K562 (cell line): ENCODE measurements around the gene DTX3. TPM values are rescaled to one million over a fixed set of nuclear protein-coding genes. Genes with fewer than 3 reads are reported as not detected.

Source experiments
- E2F1 ChIP-seq: sonication (generic); formaldehyde crosslinking; IDR thresholded peaks from 2 replicates; pipeline ENCODE4 v1.8.1; 2023; ENCODE audit warnings: mild to moderate bottlenecking, missing genetic modification reagents, moderate library complexity
- EZH2 ChIP-seq: IDR thresholded peaks from 2 replicates; pipeline ENCODE4 v1.6.1; 2012; ENCODE audit warnings: low read depth, mild to moderate bottlenecking, inconsistent platforms, low read length, borderline replicate concordance
- GTF2A2 ChIP-seq: IDR thresholded peaks from 2 replicates; pipeline ENCODE4 v1.6.1; 2016; ENCODE audit warnings: mild to moderate bottlenecking, missing genetic modification characterization, missing compliant biosample characterization
- HINFP ChIP-seq: fragments of 450-650 bp; conservative IDR thresholded peaks from 2 replicates; pipeline ENCODE4 v1.6.1; 2016; ENCODE audit warnings: missing genetic modification characterization, low read depth, mild to moderate bottlenecking, control low read depth, missing compliant biosample characterization
- HNRNPL ChIP-seq: fragments of 200-400 bp; formaldehyde crosslinking; IDR thresholded peaks from 2 replicates; pipeline ENCODE4 v1.6.1; 2017; ENCODE audit warnings: low read depth, mild to moderate bottlenecking, low read length
- MAFG ChIP-seq: fragments of 450-650 bp; conservative IDR thresholded peaks from 2 replicates; pipeline ENCODE4 v1.6.1; 2016; ENCODE audit warnings: missing genetic modification characterization, missing compliant biosample characterization
- MTA1 ChIP-seq: fragments of 450-650 bp; IDR thresholded peaks from 2 replicates; pipeline ENCODE4 v1.6.1; 2017; ENCODE audit warnings: borderline replicate concordance
- MTA3 ChIP-seq: fragments of 450-650 bp; formaldehyde crosslinking; IDR thresholded peaks from 2 replicates; pipeline ENCODE4 v1.6.1; 2017; ENCODE audit warnings: mild to moderate bottlenecking, borderline replicate concordance
- PCBP2 ChIP-seq: fragments of 200-400 bp; formaldehyde crosslinking; IDR thresholded peaks from 2 replicates; pipeline ENCODE4 v1.6.1; 2018; ENCODE audit warnings: low read length, low read depth, mild to moderate bottlenecking, moderate library complexity; ENCODE audit not compliant: poor library complexity, severe bottlenecking
- RFX5 ChIP-seq: IDR thresholded peaks from 2 replicates; pipeline ENCODE4 v1.6.1; 2011; ENCODE audit warnings: low read depth, mild to moderate bottlenecking, improper control_type of control experiment, low read length
- SIN3B ChIP-seq: fragments of 450-650 bp; IDR thresholded peaks from 2 replicates; pipeline ENCODE4 v1.6.1; 2017; ENCODE audit warnings: low read depth, mild to moderate bottlenecking, moderate library complexity
- SMAD3 ChIP-seq: fragments of 450-650 bp; formaldehyde crosslinking; conservative IDR thresholded peaks from 2 replicates; pipeline ENCODE4 v1.4.0; 2020; ENCODE audit warnings: mild to moderate bottlenecking
- SMARCE1 ChIP-seq: fragments of 450-650 bp; IDR thresholded peaks from 2 replicates; pipeline ENCODE4 v1.7.1; 2016; ENCODE audit warnings: mild to moderate bottlenecking
- STAT5A ChIP-seq: IDR thresholded peaks from 2 replicates; pipeline ENCODE4 v1.6.1; 2012; ENCODE audit warnings: low read length, inconsistent platforms, borderline replicate concordance
- TAL1 ChIP-seq: fragments of 450-650 bp; IDR thresholded peaks from 2 replicates; pipeline ENCODE4 v1.6.1; 2016; ENCODE audit warnings: mild to moderate bottlenecking
- ZKSCAN3 ChIP-seq: fragments of 250-450 bp; sonication (Bioruptor Pico); IDR thresholded peaks from 2 replicates; pipeline ENCODE4 v1.4.0; 2020
- ZNF197 ChIP-seq: fragments of 200-800 bp; sonication (Bioruptor generic); IDR thresholded peaks from 2 replicates; pipeline ENCODE4 v1.6.1; 2016; ENCODE audit warnings: low read depth, missing genetic modification characterization, missing compliant biosample characterization
- ZNF239 ChIP-seq: fragments of 250-450 bp; sonication (Bioruptor Pico); IDR thresholded peaks from 2 replicates; pipeline ENCODE4 v1.4.0; 2020; ENCODE audit warnings: mild to moderate bottlenecking
- ZNF253 ChIP-seq: fragments of 250-450 bp; sonication (Bioruptor Pico); conservative IDR thresholded peaks from 2 replicates; pipeline ENCODE4 v1.6.1; 2021; ENCODE audit warnings: mild to moderate bottlenecking
- ZNF384 ChIP-seq: IDR thresholded peaks from 2 replicates; pipeline ENCODE4 v1.6.1; 2012; ENCODE audit warnings: low read depth, low read length, improper control_type of control experiment
- ZNF431 ChIP-seq: sonication (generic); formaldehyde crosslinking; IDR thresholded peaks from 2 replicates; pipeline ENCODE4 v1.8.0; 2022; ENCODE audit warnings: mild to moderate bottlenecking, missing genetic modification reagents
- polyA plus RNA-seq, 8 experiments: library from polyadenylated mRNA; depleted of rRNA in 4 of 8; stranded (reverse) in 5 of 8; unstranded in 3 of 8; fragments of >200 nt; fragmentation: Nextera tagmentation in 2 of 8; fragmentation: Illumina TruSeq in 1 of 8; extraction: Ambion mirVana in 2 of 8; extraction: Trizol in 1 of 8; gene quantifications; 2 replicates each; pipeline versions ENCODE4 v1.2.1 to v1.2.3, GENCODE V29; 2011 to 2014; ENCODE audit warnings: inconsistent platforms in 1 of 8, missing spikeins in 1 of 8
- total RNA-seq, 7 experiments: library from RNA; depleted of rRNA in 6 of 7; stranded (reverse); fragments of >200 nt in 6 of 7; fragmentation: Illumina TruSeq in 2 of 7; extraction: Trizol in 2 of 7; gene quantifications; 2 replicates each; pipeline versions ENCODE4 v1.2.1 to v1.2.3, GENCODE V29; 2011 to 2021; ENCODE audit warnings: low replicate concordance in 1 of 7
- TF ChIP-seq, protein P1 (sequence below): fragments of 250-450 bp; sonication (Bioruptor Pico); IDR thresholded peaks from 2 replicates; pipeline ENCODE4 v1.4.0; 2020; ENCODE audit warnings: mild to moderate bottlenecking
- TF ChIP-seq, protein P2 (sequence below): sonication (generic); formaldehyde crosslinking; IDR thresholded peaks from 2 replicates; pipeline ENCODE4 v1.5.0; 2020; ENCODE audit warnings: missing genetic modification reagents

Gene DTX3
- total and polyA plus RNA-seq, 9 of the 15 experiments (the other 6 are each of a cell fraction or from before 2014, with no cell fraction given): 0.03 to 0.09 (median 0.06) TPM; not detected in 6

- TF ChIP-seq ZNF384 (no peak), ZNF253 (CRISPR knock-in tag) (no peak), MTA3 (peak; percentile 50; the same call in 1 of the 2 replicates), STAT5A (no peak), MAFG (no peak), ZNF431 (CRISPR knock-in tag) (no peak), E2F1 (CRISPR knock-in tag) (no peak), SIN3B (peak; percentile 76), ZNF197 (CRISPR knock-in tag) (no peak), HINFP (tag) (peak; percentile 78), SMARCE1 (peak; percentile 24; the same call in 1 of the 2 replicates), EZH2 (no peak), MTA1 (no peak), ZKSCAN3 (CRISPR knock-in tag) (no peak), RFX5 (no peak), ZNF239 (peak; percentile 13; the same call in 1 of the 2 replicates), GTF2A2 (no peak), SMAD3 (CRISPR knock-in tag) (0 out of 2 replicates have a peak, but pooled peaks have one; percentile 51), PCBP2 (no peak), HNRNPL (no peak), TAL1 (no peak)
- TF ChIP-seq, protein P1, sequence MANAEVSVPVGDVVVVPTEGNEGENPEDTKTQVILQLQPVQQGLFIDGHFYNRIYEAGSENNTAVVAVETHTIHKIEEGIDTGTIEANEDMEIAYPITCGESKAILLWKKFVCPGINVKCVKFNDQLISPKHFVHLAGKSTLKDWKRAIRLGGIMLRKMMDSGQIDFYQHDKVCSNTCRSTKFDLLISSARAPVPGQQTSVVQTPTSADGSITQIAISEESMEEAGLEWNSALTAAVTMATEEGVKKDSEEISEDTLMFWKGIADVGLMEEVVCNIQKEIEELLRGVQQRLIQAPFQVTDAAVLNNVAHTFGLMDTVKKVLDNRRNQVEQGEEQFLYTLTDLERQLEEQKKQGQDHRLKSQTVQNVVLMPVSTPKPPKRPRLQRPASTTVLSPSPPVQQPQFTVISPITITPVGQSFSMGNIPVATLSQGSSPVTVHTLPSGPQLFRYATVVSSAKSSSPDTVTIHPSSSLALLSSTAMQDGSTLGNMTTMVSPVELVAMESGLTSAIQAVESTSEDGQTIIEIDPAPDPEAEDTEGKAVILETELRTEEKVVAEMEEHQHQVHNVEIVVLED (CRISPR knock-in tag): peak; percentile 52
- TF ChIP-seq, protein P2, sequence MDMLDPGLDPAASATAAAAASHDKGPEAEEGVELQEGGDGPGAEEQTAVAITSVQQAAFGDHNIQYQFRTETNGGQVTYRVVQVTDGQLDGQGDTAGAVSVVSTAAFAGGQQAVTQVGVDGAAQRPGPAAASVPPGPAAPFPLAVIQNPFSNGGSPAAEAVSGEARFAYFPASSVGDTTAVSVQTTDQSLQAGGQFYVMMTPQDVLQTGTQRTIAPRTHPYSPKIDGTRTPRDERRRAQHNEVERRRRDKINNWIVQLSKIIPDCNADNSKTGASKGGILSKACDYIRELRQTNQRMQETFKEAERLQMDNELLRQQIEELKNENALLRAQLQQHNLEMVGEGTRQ (CRISPR knock-in tag): peak; percentile 96
These were observed 13.5 kb upstream of the DTX3 start, which contains the start of gene PIP4K2C (continued) for GRCh38 chr12:57590864-57591781.
